ENCODE results near the gene RTN4R.

DNA sequence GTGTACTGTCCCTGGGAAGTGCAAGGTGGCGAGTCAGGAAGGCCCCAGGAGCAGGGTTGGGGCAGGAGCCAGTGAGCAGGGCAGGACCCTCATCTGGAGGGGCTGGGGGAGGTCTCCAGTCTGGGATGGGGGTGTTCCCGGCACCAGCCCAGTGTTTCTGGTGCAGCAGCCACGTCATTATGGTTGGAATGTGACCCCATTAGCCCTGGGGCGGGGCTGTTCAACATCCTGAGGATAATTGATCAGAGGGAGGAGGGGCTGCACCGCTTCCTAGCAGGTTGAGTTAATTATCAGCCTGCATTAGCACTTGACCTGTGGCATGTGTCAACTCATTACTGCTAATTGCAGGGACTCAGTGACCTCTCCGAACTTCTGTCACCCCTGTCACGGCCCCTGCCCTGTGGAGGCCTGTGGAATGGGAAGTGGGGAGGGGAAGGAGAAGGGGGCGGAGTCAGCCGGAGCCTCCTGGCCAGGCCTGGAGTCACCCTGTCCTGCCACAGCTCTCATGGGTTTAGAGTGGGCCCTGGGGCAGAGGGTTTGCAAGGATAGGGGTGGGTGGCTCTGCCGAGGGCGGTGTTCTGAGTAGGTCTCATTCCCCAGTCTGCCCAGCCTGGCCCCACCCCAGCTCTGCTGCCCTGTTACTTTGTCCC, 64.4 kb downstream of the RTN4R start:
- TF ChIP-seq, protein P1, sequence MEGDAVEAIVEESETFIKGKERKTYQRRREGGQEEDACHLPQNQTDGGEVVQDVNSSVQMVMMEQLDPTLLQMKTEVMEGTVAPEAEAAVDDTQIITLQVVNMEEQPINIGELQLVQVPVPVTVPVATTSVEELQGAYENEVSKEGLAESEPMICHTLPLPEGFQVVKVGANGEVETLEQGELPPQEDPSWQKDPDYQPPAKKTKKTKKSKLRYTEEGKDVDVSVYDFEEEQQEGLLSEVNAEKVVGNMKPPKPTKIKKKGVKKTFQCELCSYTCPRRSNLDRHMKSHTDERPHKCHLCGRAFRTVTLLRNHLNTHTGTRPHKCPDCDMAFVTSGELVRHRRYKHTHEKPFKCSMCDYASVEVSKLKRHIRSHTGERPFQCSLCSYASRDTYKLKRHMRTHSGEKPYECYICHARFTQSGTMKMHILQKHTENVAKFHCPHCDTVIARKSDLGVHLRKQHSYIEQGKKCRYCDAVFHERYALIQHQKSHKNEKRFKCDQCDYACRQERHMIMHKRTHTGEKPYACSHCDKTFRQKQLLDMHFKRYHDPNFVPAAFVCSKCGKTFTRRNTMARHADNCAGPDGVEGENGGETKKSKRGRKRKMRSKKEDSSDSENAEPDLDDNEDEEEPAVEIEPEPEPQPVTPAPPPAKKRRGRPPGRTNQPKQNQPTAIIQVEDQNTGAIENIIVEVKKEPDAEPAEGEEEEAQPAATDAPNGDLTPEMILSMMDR (IDR thresholded peaks at IDR 0.05), result no peak
- no peak for TF ChIP-seq POLR2A (IDR thresholded peaks at IDR 0.05)

Data from testis (tissue), 2 donors.